GM12872 (cell line): ENCODE results near the gene ADAT2.
A peak's percentile ranks its signal among the peaks of the same experiment; 100 is the strongest.

Source experiments
- TF ChIP-seq, protein P1 (sequence below): IDR thresholded peaks from 3 replicates; pipeline ENCODE4 v1.5.1; 2011; ENCODE audit warnings: low read depth, mild to moderate bottlenecking, low read length, moderate library complexity; ENCODE audit not compliant: insufficient read depth

Gene ADAT2

DNA sequence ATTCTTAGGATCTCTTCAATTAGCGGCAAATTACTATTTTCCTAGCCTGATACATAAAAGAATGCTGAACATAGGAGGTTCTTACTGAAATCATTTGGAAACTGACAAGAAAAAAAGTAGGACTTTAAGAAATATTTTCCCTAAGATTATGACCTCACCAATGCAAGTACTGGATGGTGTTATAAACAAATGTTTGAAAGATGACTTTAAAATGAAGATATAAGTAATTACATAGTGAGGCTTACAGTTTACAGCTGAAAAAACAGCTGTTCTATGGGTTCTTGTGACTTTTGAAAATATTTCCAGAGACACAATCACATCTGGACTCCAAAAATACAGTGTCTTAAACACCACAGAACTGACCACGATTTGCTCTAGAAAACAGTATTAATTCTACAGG lies 64.9 kb downstream of the ADAT2 start:
- TF ChIP-seq, protein P1, sequence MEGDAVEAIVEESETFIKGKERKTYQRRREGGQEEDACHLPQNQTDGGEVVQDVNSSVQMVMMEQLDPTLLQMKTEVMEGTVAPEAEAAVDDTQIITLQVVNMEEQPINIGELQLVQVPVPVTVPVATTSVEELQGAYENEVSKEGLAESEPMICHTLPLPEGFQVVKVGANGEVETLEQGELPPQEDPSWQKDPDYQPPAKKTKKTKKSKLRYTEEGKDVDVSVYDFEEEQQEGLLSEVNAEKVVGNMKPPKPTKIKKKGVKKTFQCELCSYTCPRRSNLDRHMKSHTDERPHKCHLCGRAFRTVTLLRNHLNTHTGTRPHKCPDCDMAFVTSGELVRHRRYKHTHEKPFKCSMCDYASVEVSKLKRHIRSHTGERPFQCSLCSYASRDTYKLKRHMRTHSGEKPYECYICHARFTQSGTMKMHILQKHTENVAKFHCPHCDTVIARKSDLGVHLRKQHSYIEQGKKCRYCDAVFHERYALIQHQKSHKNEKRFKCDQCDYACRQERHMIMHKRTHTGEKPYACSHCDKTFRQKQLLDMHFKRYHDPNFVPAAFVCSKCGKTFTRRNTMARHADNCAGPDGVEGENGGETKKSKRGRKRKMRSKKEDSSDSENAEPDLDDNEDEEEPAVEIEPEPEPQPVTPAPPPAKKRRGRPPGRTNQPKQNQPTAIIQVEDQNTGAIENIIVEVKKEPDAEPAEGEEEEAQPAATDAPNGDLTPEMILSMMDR = no peak

DNA sequence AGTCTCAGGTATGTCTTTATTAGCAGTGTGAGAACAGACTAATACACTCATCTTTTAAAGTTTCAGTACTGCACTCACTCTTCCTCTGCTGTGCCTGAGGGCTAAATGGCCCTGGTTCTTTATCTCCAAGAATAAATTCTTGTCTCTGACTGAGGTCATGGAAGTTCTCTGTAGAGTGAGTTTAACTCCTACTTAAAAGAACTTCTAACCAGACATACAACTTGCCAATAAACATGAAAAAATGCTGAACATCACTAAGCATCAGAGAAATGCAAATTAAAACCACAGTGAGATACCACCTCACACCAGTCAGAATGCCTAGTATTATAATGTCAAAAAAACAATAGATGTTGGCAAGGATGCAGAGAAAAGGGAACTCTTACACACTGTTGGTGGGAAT lies 73.6 kb downstream of the ADAT2 start:
- TF ChIP-seq, protein P1 = no peak

DNA sequence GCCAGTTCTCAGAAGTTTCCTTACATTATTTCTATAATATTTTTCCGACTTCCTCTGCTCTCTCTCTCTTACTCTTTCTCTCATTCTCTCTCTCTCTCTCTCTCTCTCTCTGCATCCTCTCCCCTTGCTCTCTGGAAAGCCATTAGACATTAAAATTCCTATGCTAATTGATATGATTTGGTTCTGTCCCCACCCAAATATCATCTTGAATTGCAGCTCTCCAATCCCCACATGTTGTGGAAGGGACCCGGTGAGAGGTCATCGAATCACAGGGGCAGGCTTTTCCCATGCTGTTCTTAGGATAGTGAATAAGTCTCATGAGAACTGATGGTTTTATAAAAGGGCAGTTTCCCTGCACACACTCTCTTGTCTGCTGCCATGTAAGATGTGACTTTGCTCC lies 74.1 kb downstream of the ADAT2 start:
- TF ChIP-seq, protein P1 = no peak

DNA sequence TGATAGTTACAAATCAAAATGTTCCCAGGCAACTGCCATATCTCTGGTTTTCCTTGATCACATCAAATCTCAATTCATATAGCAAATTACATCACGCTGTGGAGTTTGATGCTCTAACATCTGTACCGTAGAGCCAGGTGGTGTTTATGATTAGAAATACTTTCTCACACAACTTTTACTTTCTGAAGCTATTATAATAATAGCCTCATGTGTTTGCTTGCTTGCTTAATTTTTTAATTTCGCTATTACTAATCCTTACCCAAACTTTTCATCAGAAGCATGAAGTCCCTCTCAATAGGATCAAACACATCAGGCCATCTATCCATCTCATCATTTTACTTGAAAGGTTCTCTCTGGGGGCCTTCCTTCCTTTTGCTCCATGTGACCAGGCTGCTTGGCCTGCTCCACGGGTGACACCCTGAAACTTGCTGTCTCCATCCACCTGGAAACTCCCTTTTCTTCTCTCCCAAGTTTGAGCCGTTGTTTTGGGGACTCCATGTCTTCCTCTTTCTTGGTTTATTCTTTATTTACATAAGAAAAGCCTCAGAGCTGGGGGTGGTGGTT lies 75.4 kb downstream of the ADAT2 start:
- TF ChIP-seq, protein P1 = no peak

DNA sequence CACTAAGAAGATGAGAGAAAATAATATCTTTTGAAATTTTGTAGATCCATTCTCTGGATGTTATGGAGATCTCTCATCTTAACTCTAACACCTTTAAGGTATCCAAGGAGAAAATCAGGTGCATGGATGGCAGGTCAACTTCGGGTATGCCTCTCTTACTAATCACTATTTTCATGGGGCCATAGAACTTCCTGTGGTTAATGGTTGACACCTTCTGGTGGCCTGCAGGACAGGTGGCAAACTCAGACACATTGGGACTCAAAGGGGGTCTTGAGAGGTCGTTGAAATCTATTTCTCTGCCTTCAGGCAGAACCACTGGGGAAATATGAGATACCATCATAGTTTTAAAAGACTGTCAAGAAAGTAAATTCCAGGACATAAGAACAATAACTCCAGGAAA lies 76.5 kb downstream of the ADAT2 start:
- TF ChIP-seq, protein P1 = 0 out of 3 replicates have a peak, but pooled peaks have one; percentile 13
